Testis (tissue), 2 donors: Measurements from ENCODE around the gene YPEL2.

Experiments used
- CTCF ChIP-seq, 3 experiments: fragments of 450-650 bp in 2 of 3; fragments of 200-600 bp in 1 of 3; sonication (generic) in 1 of 3; IDR thresholded peaks; one replicate each; pipeline ENCODE4 v1.5.1; 2016 to 2019; ENCODE audit warnings: antibody characterized with exemption in 3 of 3, mild to moderate bottlenecking in 2 of 3, moderate library complexity in 1 of 3
- POLR2A ChIP-seq: fragments of 450-650 bp; IDR thresholded peaks from one replicate; pipeline ENCODE4 v1.6.1; 2017; ENCODE audit warnings: antibody characterized with exemption, mild to moderate bottlenecking, moderate library complexity

- TF ChIP-seq CTCF (IDR thresholded peaks at IDR 0.05) (no peak), POLR2A (no peak)
Observed at GRCh38 chr17:59413014-59413766, 81.7 kb downstream of the YPEL2 start.
